Measurements from ENCODE around the gene PTTG1.

PTTG1 gene

DNA sequence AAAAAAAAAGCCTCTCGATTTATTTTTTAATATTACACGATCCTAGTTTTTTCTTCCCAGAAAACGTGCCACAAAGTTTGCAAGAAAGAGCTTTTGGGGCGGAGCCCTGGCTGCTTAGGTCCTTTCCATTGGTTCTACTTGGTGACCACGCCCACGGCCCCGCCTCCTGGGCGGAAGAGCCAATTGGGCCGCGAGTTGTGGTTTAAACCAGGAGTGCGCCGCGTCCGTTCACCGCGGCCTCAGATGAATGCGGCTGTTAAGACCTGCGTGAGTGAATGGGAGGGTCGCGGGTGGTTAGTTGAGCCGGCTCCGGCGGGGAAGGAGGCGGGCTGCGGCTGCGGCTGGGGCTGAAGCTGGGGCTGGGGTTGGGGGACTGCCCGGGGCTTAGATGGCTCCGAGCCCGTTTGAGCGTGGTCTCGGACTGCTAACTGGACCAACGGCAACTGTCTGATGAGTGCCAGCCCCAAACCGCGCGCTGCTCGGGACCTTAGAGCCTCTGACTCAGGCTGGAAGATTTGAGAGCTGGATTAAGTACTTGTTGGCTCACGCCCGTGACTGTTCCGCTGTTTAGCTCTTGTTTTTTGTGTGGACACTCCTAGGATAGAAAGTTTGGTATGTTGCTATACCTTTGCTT, at the start of gene PTTG1:
Gene PTTG1, plus strand, starts transcription at position 231 of the 634 bp plus-strand sequence. CDS start 458 bp downstream, outside the sequence.
- DNase-seq, result peak; percentile 97

DNA sequence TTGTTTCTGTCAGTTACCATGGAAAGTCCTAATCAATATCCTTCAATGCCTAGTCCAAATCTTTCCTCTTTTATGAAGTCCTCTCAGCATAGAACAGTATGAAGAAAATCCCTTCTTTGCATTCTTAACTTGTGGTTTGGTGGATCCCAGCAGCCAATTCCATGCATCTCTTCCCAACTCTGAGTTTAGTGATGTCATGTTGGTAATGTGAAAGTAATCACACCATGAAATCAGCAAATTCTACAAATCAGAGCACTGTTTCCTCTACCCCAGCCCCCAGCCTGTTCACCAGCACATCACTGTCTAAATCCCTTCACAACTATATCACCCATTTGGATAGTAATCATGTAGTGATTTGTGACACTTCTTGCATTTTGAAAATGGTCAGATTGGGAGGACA, 46.5 kb upstream of the PTTG1 start:
- no peak for DNase-seq

GRCh38 chr5:160375701-160376100, 46.0 kb upstream of the PTTG1 start:
- DNase-seq, result no peak

DNA sequence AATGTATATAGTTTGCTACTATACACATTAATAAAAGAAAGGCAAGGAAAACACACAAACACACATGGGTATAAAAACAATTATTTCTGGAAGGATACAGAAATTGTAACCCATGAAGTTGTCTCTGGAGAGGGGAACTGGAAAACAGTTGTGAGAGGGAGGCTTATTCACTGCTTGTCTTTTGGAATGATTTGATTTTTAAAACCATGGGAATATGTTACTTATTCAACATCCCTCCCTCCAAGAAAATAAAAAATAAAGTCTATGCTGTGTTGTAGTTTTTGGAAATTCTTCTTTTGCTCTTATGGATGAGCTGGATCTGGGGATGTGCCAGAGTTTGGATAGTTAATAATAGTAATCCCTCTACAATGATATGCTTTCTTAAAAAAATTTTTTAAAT, 45.2 kb upstream of the PTTG1 start:
- DNase-seq, result no peak

DNA sequence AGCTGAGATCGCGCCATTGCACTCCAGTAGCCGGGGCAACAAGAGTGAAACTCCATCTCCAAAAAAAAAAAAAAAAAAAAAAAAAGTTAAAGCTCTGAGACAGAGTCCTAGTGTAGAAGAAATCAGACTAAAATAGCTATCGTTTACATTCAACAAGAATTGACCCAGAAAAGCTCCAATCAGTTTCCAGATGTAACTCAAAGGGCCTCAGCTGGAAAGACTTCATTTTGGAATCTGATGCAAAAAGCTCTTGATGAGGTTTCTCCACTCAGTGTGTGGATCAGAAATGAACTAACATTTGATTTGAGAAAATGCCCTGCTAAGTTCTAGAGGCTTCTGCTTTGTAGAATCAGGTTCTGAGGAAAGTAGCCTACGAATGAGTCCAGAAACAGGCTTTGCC, 44.0 kb upstream of the PTTG1 start:
- no peak for DNase-seq

DNA sequence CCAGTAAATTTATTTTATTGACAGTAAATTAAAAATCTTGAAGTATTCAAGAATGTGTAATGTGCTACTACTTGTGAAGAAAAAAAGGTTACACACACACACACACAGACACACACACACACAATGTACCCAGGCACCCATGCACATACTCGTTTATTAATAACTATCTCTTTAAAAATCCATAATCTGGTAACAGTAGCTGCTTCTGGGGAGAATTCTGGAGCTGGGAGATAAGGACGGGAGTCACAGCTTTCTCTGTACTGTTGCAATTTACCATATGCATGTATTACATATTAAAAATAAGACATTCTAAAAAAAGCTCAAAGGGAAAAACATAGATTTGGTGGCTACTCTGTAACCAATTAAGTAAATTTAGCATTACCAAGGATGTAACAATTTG, 43.3 kb upstream of the PTTG1 start:
- DNase-seq, result no peak

DNA sequence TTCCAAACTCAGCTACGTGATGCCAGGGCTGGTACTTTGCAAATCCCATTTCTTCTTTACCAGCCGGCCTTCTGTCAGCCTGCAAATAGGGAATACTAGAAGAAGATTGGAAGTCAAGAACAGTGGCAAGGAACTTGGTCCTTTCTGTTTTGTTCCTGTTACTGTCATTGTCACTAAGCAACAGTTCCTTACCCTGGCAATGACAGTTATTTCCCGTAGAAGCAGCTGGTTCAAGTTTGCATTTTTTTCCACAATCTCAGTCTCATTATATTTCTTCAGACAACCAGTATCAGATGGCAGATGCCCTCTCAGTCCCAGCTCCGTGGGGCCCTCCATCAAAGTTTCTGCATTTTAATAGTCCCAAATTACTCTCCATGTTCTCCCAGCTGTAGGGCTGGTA, 42.1 kb upstream of the PTTG1 start:
- DNase-seq, result no peak

GRCh38 chr5:160380041-160380440, 41.6 kb upstream of the PTTG1 start:
- no peak for DNase-seq

GRCh38 chr5:160382346-160382745, 39.3 kb upstream of the PTTG1 start:
- DNase-seq, result no peak

DNA sequence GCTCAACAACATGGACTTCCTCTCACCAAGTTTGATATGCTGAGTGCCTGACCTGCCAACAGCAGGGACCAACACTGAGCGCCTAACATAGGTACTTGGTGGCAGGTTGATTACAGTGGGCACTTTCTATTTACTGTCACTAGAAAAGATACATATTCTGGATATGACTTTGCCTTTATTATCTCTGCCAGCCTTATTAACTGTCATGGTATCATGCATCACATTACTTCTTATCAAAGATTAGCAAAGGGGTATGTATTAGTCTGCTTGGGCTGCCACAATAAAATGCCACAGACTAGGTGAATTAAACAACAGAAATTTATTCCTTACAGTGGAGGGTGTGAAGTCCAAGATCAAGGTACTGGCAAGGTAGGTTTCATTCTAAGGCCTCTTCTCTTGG, 37.0 kb upstream of the PTTG1 start:
- no peak for DNase-seq

DNA sequence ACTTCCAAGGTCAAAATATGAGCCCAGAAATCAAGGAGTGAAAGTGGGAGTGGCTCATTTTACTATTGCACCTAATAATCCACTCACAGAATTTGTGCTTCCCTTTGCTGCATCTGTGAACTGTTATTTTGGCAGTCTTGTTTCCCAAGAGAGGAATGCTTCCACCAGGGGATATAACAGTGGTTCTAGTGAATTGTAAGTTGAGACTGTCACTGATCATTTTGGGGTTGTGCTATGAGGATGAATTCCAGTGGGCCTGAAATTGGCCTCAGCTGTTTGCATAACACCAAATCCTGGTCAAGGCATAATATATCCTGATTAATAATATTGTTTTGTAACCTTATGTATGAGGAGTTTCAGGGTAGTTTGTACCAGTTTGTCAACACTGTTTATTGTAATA, 36.2 kb upstream of the PTTG1 start:
- DNase-seq, result no peak

- DNase-seq, result no peak
Measured at GRCh38 chr5:160387445-160387844, 34.2 kb upstream of the PTTG1 start.

GRCh38 chr5:160390787-160391696, 30.6 kb upstream of the PTTG1 start:
- no peak for DNase-seq

- no peak for DNase-seq
Measured at GRCh38 chr5:160395111-160395510, 26.5 kb upstream of the PTTG1 start.

DNA sequence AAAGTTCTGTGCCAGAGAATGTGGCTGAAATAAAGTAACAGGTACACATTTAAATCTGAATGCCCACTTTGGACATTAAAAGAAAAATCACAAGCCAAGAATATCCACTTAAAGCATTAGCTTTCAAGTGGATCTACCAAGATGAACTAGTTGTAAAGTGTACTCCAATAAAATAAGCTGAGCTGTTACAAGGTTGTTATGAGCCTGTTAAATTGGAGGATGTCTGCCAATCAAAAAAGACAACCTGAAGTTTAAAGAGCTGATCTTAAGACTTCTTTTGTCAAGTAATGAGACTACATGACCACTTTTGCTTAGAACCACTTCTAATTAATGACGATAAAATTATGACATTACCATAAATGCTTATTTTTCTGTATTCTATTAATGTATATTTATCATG, 24.2 kb upstream of the PTTG1 start:
- DNase-seq, result no peak

DNA sequence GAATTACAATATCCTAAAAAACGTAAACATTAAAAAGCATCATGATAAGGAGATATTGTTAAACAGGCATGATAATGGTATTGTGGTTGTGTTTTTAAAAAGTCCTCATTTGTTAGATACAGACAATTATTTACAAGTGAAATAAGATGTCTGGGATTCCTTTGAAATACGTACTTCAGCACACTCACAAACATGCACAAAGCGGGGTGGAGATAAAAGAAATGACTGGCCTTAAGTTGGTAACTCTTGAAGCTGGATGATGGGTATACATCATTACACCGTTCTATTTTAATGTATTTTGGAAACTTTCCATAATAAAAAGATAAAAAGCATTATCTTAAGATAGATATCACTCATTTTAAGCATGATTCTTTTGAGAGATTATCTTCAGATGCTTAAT, 22.8 kb upstream of the PTTG1 start:
- no peak for DNase-seq

- DNase-seq, result peak; percentile 74
Measured at GRCh38 chr5:160399402-160400353, 22.0 kb upstream of the PTTG1 start, which contains the start of gene FAM200C. Gene FAM200C (minus strand): TSS chr5:160400054. CDS start chr5:160395490, 4,564 bp downstream.

DNA sequence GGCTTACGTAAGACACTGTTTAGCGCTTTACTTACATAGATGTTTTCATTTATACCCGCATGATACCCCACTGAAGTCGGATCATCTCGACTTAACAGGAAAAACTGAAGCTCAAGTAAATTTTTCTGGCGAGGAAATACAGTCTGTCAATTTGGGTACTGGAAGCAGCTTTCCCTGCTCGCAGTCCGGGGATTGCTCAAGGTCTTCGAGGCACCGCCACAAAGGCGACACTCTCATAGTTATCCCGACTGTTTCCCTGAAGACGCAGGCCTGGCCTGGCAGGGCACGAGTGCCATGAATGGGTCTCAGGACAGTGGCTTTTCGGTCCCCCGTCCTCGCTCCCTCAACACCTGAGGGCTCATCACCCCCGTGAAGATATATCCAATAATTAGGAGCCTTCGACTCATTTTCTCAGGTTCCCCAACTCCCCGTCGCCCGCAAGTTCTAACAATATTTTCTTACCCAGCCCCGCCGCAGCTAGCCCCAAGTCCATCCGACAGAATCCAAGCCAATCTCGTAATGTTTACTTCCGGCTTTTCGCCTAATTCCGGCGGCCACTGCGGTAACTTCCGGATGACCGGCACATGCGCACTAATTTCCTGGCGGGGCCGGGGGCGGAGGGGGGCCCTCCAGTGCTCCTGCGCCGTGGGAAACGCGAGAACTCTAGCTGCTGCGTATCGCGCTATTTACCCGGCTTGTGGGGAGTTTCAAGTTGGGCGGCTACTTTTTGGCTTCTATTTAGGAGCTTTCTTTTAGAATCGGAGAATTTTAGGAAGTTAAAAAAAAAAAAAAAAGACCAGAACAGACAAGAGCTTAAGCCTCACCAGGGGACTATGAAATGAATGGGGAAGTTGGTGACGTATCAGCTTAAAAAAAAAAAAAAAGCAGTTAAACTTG, 2.8 kb upstream of the PTTG1 start, which contains the start of gene SLU7:
Gene SLU7, minus strand, starts transcription at position 521 of the 897 bp plus-strand sequence. CDS start 3,787 bp downstream, outside the sequence.
- peak; percentile 92 for DNase-seq

- DNase-seq, result no peak
Measured at GRCh38 chr5:160419458-160420330, 2.0 kb upstream of the PTTG1 start.

- DNase-seq, result no peak
Measured at GRCh38 chr5:160420331-160420610, 1.4 kb upstream of the PTTG1 start.

DNA sequence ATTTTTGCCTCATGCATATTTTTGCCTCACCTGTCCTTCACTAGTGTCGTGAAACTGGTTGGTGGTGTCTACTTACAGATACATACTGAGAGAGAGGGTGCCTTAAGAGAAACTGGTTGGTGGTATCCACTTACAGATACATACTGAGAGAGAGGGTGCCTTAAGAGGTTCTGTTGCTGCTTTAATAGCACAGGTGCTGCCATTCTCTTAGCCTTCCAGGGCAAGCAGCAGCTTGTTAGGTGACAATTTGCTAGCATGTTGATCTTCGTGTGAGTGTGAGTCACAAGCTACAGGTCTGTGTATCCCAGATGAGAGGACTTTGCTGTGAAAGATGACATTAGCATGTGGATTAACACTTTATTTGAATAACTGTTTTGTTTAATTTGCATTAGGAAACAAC, 1.4 kb downstream of the PTTG1 start:
- DNase-seq, result no peak

All from CD4-positive, alpha-beta T cell treated with Interleukin-17A for 4 hours (primary cell).